K562 (cell line): ENCODE measurements around the gene CCN6. TPM values are rescaled to one million over a fixed set of nuclear protein-coding genes. Genes with fewer than 3 reads are reported as not detected.
A peak's percentile ranks its signal among the peaks of the same experiment; 100 is the strongest.

Experiments
- ATAC-seq: fragments of 200-7000 bp; cut with Tn5 transposase; 3 replicates; pipeline ENCODE4 v1.9.1; 2020; ENCODE audit warnings: moderate library complexity
- BruUV-seq: library from RNA; stranded (reverse); fragments of 400-500 nt; replicated peaks from 2 replicates; lab custom pipeline; 2021; lab: Mats Ljungman, UMichigan
- CTCF ChIA-PET: fragments of 300-600 bp; formaldehyde crosslinking; extraction: SDS; loops from one replicate; lab custom pipeline; 2021; ENCODE audit warnings: low intra/inter-chr PET ratio; lab: Yijun Ruan, JAX
- POLR2A ChIA-PET: fragments of 300-600, 350-650 bp; sonication (Branson Sonifier 250); formaldehyde crosslinking; extraction: SDS; loops from one replicate; lab custom pipeline; 2021; ENCODE audit warnings: antibody characterized with exemption, inconsistent platforms; lab: Yijun Ruan, JAX
- DNase-seq, 4 experiments: peaks; one replicate each; pipeline versions ENCODE4 v3.0.0 to v3.0.0-alpha.2; 2011 to 2018; ENCODE audit warnings: low spot score in 3 of 4, mixed read lengths in 3 of 4; ENCODE audit errors: extremely low read depth in 1 of 4
- FAIRE-seq: peaks from 2 replicates; lab custom pipeline; 2011; peaks lifted over from hg19 to GRCh38; lab: Jason Lieb, UNC
- H2AFZ ChIP-seq: 2 replicates; pipeline ENCODE4 v1.6.0; 2011; ENCODE audit warnings: low read depth, low read length, control low read depth, inconsistent platforms
- H3K27ac ChIP-seq: fragments of 200-600 bp; 3 replicates; pipeline ENCODE4 v1.8.0; 2011; ENCODE audit warnings: low read depth, mild to moderate bottlenecking, control low read depth, inconsistent platforms, low read length, moderate library complexity, mixed read lengths; ENCODE audit errors: extremely low read depth
- H3K27me3 ChIP-seq, 2 experiments: fragments of 300-600 bp in 1 of 2; 2 replicates in 1 of 2; 3 replicates in 1 of 2; pipeline versions ENCODE4 v1.6.0 to v1.8.0; 2011; ENCODE audit warnings: inconsistent platforms in 2 of 2, low read length in 2 of 2, mild to moderate bottlenecking in 1 of 2, mixed read lengths in 1 of 2, moderate library complexity in 1 of 2; ENCODE audit not compliant: control insufficient read depth in 2 of 2, insufficient read depth in 2 of 2
- H3K36me3 ChIP-seq: fragments of 300-600 bp; 3 replicates; pipeline ENCODE4 v1.8.0; 2011; ENCODE audit warnings: mild to moderate bottlenecking, low read length, inconsistent platforms; ENCODE audit not compliant: control insufficient read depth, insufficient read depth
- H3K4me1 ChIP-seq, 2 experiments: fragments of 200-600 bp in 1 of 2; replicated peaks in 1 of 2; 2 replicates in 1 of 2; 3 replicates in 1 of 2; pipeline versions ENCODE4 v1.5.1 to v1.8.0; 2011; ENCODE audit warnings: inconsistent platforms in 2 of 2, low read length in 2 of 2, mild to moderate bottlenecking in 1 of 2, mixed read lengths in 1 of 2, moderate library complexity in 1 of 2; ENCODE audit not compliant: control insufficient read depth in 2 of 2, insufficient read depth in 2 of 2
- H3K4me2 ChIP-seq: 2 replicates; pipeline ENCODE4 v1.6.1; 2011; ENCODE audit warnings: low read length, control low read depth, inconsistent platforms, mixed read lengths; ENCODE audit not compliant: insufficient read depth
- H3K4me3 ChIP-seq: fragments of 200-600 bp; sonication (generic), shearing (Covaris generic); 2 replicates; pipeline ENCODE4 v1.5.1; 2016; ENCODE audit warnings: control low read depth, inconsistent platforms
- H3K79me2 ChIP-seq: fragments of 200-600 bp; 3 replicates; pipeline ENCODE4 v1.8.0; 2011; ENCODE audit warnings: low read length, inconsistent platforms; ENCODE audit not compliant: control insufficient read depth, insufficient read depth
- H3K9ac ChIP-seq, 2 experiments: 2 replicates each; pipeline versions ENCODE4 v1.6.0 to v1.6.1; 2011; ENCODE audit warnings: low read depth in 2 of 2, low read length in 2 of 2, control low read depth in 1 of 2, inconsistent platforms in 1 of 2, mild to moderate bottlenecking in 1 of 2, mixed read lengths in 1 of 2; ENCODE audit not compliant: insufficient read depth in 1 of 2
- H3K9me1 ChIP-seq: one replicate; pipeline ENCODE4 v1.6.0; 2011; ENCODE audit warnings: inconsistent platforms, mild to moderate bottlenecking, low read length, moderate library complexity; ENCODE audit not compliant: control insufficient read depth, insufficient read depth
- H3K9me3 ChIP-seq: replicated peaks from 2 replicates; pipeline ENCODE4 v1.5.1; 2011; ENCODE audit warnings: low read depth, low read length, inconsistent platforms; ENCODE audit not compliant: control insufficient read depth, insufficient read depth
- H4K20me1 ChIP-seq: replicated peaks from 2 replicates; pipeline ENCODE4 v1.6.1; 2011; ENCODE audit warnings: low read length, inconsistent platforms, mixed read lengths; ENCODE audit not compliant: control insufficient read depth, insufficient read depth
- BDP1 ChIP-seq: IDR thresholded peaks from 3 replicates; pipeline ENCODE4 v1.6.1; 2011; ENCODE audit not compliant: insufficient read length, insufficient read depth
- WGBS: fragments of 100-300 bp; shearing (Covaris generic); methylation state at CpG from one replicate; pipeline ENCODE4 v1.1.6; 2016; ENCODE audit warnings: low coverage, mixed read lengths; ENCODE audit not compliant: insufficient coverage; ENCODE audit errors: missing lambda C conversion rate; 5-methylcytosine and 5-hydroxymethylcytosine counted together
- in situ Hi-C: fragments of 300-500 bp; cut with MboI; formaldehyde crosslinking; loops from 4 replicates; pipeline ENCODE4 v1.15.0; 2018; ENCODE audit warnings: inconsistent platforms, mixed read lengths
- intact Hi-C: fragments of 100-400 bp; cut with micrococcal nuclease; formaldehyde crosslinking; loops from 2 replicates; pipeline ENCODE4 v1.14.2; 2022
- polyA plus RNA-seq, 8 experiments: library from polyadenylated mRNA; depleted of rRNA in 4 of 8; stranded (reverse) in 5 of 8; unstranded in 3 of 8; fragments of >200 nt; fragmentation: Nextera tagmentation in 2 of 8; fragmentation: Illumina TruSeq in 1 of 8; extraction: Ambion mirVana in 2 of 8; extraction: Trizol in 1 of 8; gene quantifications; 2 replicates each; pipeline versions ENCODE4 v1.2.1 to v1.2.3, GENCODE V29; 2011 to 2014; ENCODE audit warnings: inconsistent platforms in 1 of 8, missing spikeins in 1 of 8
- total RNA-seq, 7 experiments: library from RNA; depleted of rRNA in 6 of 7; stranded (reverse); fragments of >200 nt in 6 of 7; fragmentation: Illumina TruSeq in 2 of 7; extraction: Trizol in 2 of 7; gene quantifications; 2 replicates each; pipeline versions ENCODE4 v1.2.1 to v1.2.3, GENCODE V29; 2011 to 2021; ENCODE audit warnings: low replicate concordance in 1 of 7
- TF ChIP-seq, protein P1 (sequence below), 2 experiments: fragments of 450-650 bp; conservative IDR thresholded peaks; 2 replicates each; pipeline ENCODE4 v1.6.1; 2017; ENCODE audit warnings: mild to moderate bottlenecking in 2 of 2, moderate library complexity in 2 of 2

Gene CCN6
- total and polyA plus RNA-seq, 9 of the 15 experiments (the other 6 are each of a cell fraction or from before 2014, with no cell fraction given), result 0.04 to 0.62 (median 0.21) TPM; not detected in 2

DNA sequence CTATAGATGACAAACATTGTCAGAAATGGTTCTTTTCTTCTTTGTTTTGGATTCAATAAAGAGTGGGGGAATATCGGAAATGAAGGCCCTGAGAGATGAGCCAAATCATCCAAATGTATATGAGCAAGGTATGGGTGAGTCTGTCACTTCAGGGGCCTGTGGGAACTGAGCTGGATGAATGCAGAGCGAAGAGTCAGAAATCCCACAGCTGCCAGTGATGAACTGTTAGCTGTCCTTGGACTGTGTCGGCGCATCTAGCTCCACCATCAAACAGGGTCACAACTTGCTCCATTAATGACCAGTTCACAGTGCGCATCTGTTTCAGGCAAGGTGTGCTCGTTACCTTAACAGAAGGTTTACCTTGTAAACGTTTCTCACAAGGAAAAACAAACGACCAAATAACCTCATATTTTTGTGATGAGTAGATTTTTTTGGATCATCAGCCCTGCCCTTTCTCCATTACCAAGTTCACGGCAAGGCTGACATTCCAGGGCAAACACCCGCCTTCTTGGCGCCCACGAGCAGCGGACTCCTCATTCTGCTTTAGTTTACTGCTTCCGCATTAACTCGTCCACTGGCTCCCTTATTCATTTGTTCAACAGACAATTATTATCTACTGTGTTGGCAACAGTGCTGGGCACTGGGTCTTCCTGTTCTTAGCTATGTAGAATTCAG is 15.0 kb upstream of the CCN6 start (continued):
- TF ChIP-seq, protein P1, sequence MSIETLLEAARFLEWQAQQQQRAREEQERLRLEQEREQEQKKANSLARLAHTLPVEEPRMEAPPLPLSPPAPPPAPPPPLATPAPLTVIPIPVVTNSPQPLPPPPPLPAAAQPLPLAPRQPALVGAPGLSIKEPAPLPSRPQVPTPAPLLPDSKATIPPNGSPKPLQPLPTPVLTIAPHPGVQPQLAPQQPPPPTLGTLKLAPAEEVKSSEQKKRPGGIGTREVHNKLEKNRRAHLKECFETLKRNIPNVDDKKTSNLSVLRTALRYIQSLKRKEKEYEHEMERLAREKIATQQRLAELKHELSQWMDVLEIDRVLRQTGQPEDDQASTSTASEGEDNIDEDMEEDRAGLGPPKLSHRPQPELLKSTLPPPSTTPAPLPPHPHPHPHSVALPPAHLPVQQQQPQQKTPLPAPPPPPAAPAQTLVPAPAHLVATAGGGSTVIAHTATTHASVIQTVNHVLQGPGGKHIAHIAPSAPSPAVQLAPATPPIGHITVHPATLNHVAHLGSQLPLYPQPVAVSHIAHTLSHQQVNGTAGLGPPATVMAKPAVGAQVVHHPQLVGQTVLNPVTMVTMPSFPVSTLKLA (conservative IDR thresholded peaks at IDR 0.05), result no peak
- TF ChIP-seq, all 486 proteins: peak for 0

DNA sequence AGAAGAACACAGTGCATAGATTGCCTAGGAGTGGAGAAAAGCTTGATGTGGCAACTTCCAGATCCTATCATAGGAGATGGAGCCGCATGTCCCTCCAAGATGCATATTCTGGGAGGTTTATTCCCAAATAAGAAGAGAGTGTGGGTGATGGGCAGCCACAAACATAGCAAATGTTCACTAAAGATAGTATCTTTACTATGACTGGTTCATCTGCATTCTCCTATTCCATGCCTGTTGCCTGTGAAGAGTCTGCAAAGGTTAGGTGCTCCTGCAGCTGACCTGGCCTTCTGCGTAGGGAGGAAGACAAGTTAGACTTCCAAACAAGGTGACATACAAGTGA is 14.5 kb upstream of the CCN6 start:
- no peak overlapping the region for H3K4me3 ChIP-seq
- no peaks in the 10 kb centered on the region for H3K9me1 ChIP-seq
- DNase-seq, result no peak
- in situ Hi-C loops, result no loop called here
- peak overlapping the region; percentile 22; the same call in 1 of the 2 replicates for H2AFZ ChIP-seq
- H3K79me2 ChIP-seq, result no peaks in the 10 kb centered on the region
- ChIA-PET POLR2A (interaction anchor here (0.6 kb wide), 1 partner anchor 19 kb away, joined by 3 read pairs; no protein-coding TSS in a partner anchor), CTCF (no interaction called here)
- H3K9ac ChIP-seq, result no peak overlapping the region
- no peaks in the 10 kb centered on the region; the same call in 1 of the 2 replicates for H3K9me3 ChIP-seq
- 0% methylated on average over 2 of the region's 2 CpGs for WGBS
- H3K4me1 ChIP-seq, result peaks cover 0 to 5% of the 10 kb centered on the region in 2 experiments; a peak in 1 of 5 replicates
- H3K27me3 ChIP-seq, result peaks cover 14 to 27% of the 10 kb centered on the region in 2 experiments
- BruUV-seq, result no TSS peak
- no peaks in the 10 kb centered on the region for H4K20me1 ChIP-seq
- no peaks in the 10 kb centered on the region for H3K36me3 ChIP-seq
- intact Hi-C loops, result loop anchor here (1.0 kb wide), 1 partner anchor 329 kb away; no protein-coding TSS in a partner anchor
- no peak for TF ChIP-seq BDP1
- no peak overlapping the region for H3K27ac ChIP-seq
- no peak for ATAC-seq
- H3K4me2 ChIP-seq, result no peak overlapping the region
- no peak for FAIRE-seq
